ENCODE measurements around the gene SSRP1. TPM values are rescaled to one million over a fixed set of nuclear protein-coding genes. Genes with fewer than 3 reads are reported as not detected.
"Not testable (repeated sequence)": the region's sequence is repeated elsewhere in the genome, so short reads cannot be mapped to it uniquely, and the experiment has no call there.

SSRP1 gene
- total and polyA plus RNA-seq, 5 experiments from 2014 or later = 35.9 to 74.5 (median 41.0) TPM

- ATAC-seq (no peak), DNase-seq (no peak)
- Mint-ChIP-seq H3K36me3 (no peaks in the 10 kb centered on the region), H3K4me3 (no peak overlapping the region), H3K27me3 (no peaks in the 10 kb centered on the region), H3K9me3 (no peaks in the 10 kb centered on the region), H3K27ac (no peak overlapping the region), H3K4me1 (peaks cover 2 to 11% (median 4%) of the 10 kb centered on the region in 4 donors)
- POLR2A ChIA-PET = interaction anchor here (1.0 kb wide), 1 partner anchor 13 kb away, joined by 3 read pairs; no protein-coding TSS in a partner anchor
These were observed 8.1 kb upstream of the SSRP1 start for GRCh38 chr11:57343825-57344224.

- POLR2A ChIA-PET = interaction anchor here (0.7 kb wide), 1 partner anchor 194 kb away, joined by 6 read pairs; the partner anchor contains the start of gene SMTNL1
- H3K27me3 Mint-ChIP-seq = no peaks in the 10 kb centered on the region
- DNase-seq = no peak
- H3K9me3 Mint-ChIP-seq = no peaks in the 10 kb centered on the region
- no peaks in the 10 kb centered on the region for H3K36me3 Mint-ChIP-seq
- H3K4me3 Mint-ChIP-seq = no peak overlapping the region
- H3K4me1 Mint-ChIP-seq = peaks cover 2 to 11% (median 4%) of the 10 kb centered on the region in 4 donors
- H3K27ac Mint-ChIP-seq = peak overlapping the region in 2 of 10 donors; percentile 5 to 64
- ATAC-seq = no peak
These were observed 7.0 kb upstream of the SSRP1 start for GRCh38 chr11:57342702-57343101.

GRCh38 chr11:57341250-57341808 is 5.6 kb upstream of the SSRP1 start:
- Mint-ChIP-seq H3K9me3 (no peaks in the 10 kb centered on the region), H3K4me1 (peaks cover 0 to 14% (median 10%) of the 10 kb centered on the region in 4 donors), H3K36me3 (no peaks in the 10 kb centered on the region), H3K27ac (peak overlapping the region in 1 of 10 donors; percentile 4), H3K4me3 (no peak overlapping the region), H3K27me3 (no peaks in the 10 kb centered on the region)
- no peak for ATAC-seq
- no peak for DNase-seq
- POLR2A ChIA-PET = interaction anchor here (1.2 kb wide), 1 partner anchor 16 kb away, joined by 3 read pairs; the partner anchor contains the start of gene TNKS1BP1

- H3K27ac Mint-ChIP-seq = peak overlapping the region in 1 of 10 donors; percentile 13
- H3K9me3 Mint-ChIP-seq = no peaks in the 10 kb centered on the region
- no peak overlapping the region for H3K4me3 Mint-ChIP-seq
- no peaks in the 10 kb centered on the region for H3K27me3 Mint-ChIP-seq
- POLR2A ChIA-PET = no interaction called here
- H3K4me1 Mint-ChIP-seq = peaks cover 3 to 16% (median 13%) of the 10 kb centered on the region in 4 donors
- H3K36me3 Mint-ChIP-seq = no peaks in the 10 kb centered on the region
- DNase-seq (no peak), ATAC-seq (no peak)
These were observed 4.4 kb upstream of the SSRP1 start for GRCh38 chr11:57340039-57340615.

GRCh38 chr11:57339328-57339727 is 3.6 kb upstream of the SSRP1 start:
- POLR2A ChIA-PET = no interaction called here
- H3K4me3 Mint-ChIP-seq = no peak overlapping the region

GRCh38 chr11:57338142-57338541 is 2.5 kb upstream of the SSRP1 start, which contains the start of gene P2RX3:
TSS of gene P2RX3 (plus strand) at chr11:57338352. CDS start at chr11:57338551, 199 bp downstream.
- peak within 1 kb of the TSS; percentile 37 to 99 (median 76) for H3K27ac Mint-ChIP-seq

More at GRCh38 chr11:57339328-57339727, 3.6 kb upstream of the SSRP1 start:
- Mint-ChIP-seq H3K36me3 (no peaks in the 10 kb centered on the region), H3K9me3 (no peaks in the 10 kb centered on the region), H3K27me3 (no peaks in the 10 kb centered on the region), H3K27ac (peak overlapping the region in 1 of 10 donors; percentile 88), H3K4me1 (peaks cover 10 to 23% (median 21%) of the 10 kb centered on the region in 4 donors)
- no peak for DNase-seq
- no peak for ATAC-seq

GRCh38 chr11:57336856-57337255 is 1.2 kb upstream of the SSRP1 start:
- ATAC-seq, H3K9me3 Mint-ChIP-seq, DNase-seq, H3K27me3 Mint-ChIP-seq: not testable (repeated sequence)
- POLR2A ChIA-PET = interaction anchor here (0.6 to 6.1 kb wide), 4 partner anchors 12 to 178 kb away, joined by 3 to 96 read pairs (median 6); partner anchors contain the start of gene TNKS1BP1
- H3K27ac Mint-ChIP-seq = peak overlapping the region; percentile 95 to 100 (median 99)
- H3K4me3 Mint-ChIP-seq = peak overlapping the region in 8 of 10 donors; percentile 87 to 98 (median 92)
- peaks cover 0 to 19% (median 0%) of the 10 kb centered on the region in 3 donors for H3K36me3 Mint-ChIP-seq
- peaks cover 13 to 36% (median 33%) of the 10 kb centered on the region in 4 donors for H3K4me1 Mint-ChIP-seq

More at GRCh38 chr11:57338142-57338541, 2.5 kb upstream of the SSRP1 start, which contains the start of gene P2RX3:
- POLR2A ChIA-PET = interaction anchor here (0.6 to 6.1 kb wide), 3 partner anchors 13 to 304 kb away, joined by 3 to 96 read pairs (median 5); partner anchors contain the start of genes RTN4RL2 and TNKS1BP1
- Mint-ChIP-seq H3K4me3 (peak within 1 kb of the TSS in 6 of 10 donors; percentile 14 to 38 (median 33)), H3K27me3 (no peaks in the 10 kb centered on the region), H3K4me1 (peaks cover 13 to 35% (median 30%) of the 10 kb centered on the region in 4 donors), H3K9me3 (no peaks in the 10 kb centered on the region), H3K36me3 (peaks cover 0 to 8% (median 0%) of the 10 kb centered on the region in 3 donors)
- ATAC-seq (no peak), DNase-seq (no peak)

GRCh38 chr11:57336111-57336666 is 497 bp upstream of the SSRP1 start:
- H3K4me1 Mint-ChIP-seq = peaks cover 13 to 39% (median 33%) of the 10 kb centered on the region in 4 donors
- H3K9me3 Mint-ChIP-seq = no peaks in the 10 kb centered on the region
- no peaks in the 10 kb centered on the region for H3K27me3 Mint-ChIP-seq
- peak overlapping the region; percentile 87 to 98 (median 92) for H3K4me3 Mint-ChIP-seq
- ATAC-seq (peak; percentile 31 to 39), DNase-seq (peak in 2 of 10 donors; percentile 31)
- POLR2A ChIA-PET = interaction anchor here (0.8 to 6.1 kb wide), 7 partner anchors 12 to 1391 kb away, joined by 3 to 96 read pairs (median 5); partner anchors contain the start of genes TIMM10, TNKS1BP1 and UBE2L6
- peak overlapping the region; percentile 95 to 100 (median 99) for H3K27ac Mint-ChIP-seq
- peaks cover 3 to 26% (median 3%) of the 10 kb centered on the region in 3 donors for H3K36me3 Mint-ChIP-seq

- H3K36me3 Mint-ChIP-seq = peaks cover 8 to 38% (median 8%) of the 10 kb centered on the region in 3 donors
- POLR2A ChIA-PET = interaction anchor here (1.0 to 6.1 kb wide), 11 partner anchors 10 to 1392 kb away, joined by 3 to 96 read pairs (median 5); partner anchors contain the start of genes MED19, SELENOH, SLC43A3 and TIMM10
These were observed 709 bp downstream of the SSRP1 start for GRCh38 chr11:57335023-57335342.

GRCh38 chr11:57332694-57333440 is 2.8 kb downstream of the SSRP1 start:
- H3K4me3 Mint-ChIP-seq = no peak overlapping the region
- POLR2A ChIA-PET = interaction anchor here (6.1 kb wide), 1 partner anchor 8 kb away, joined by 96 read pairs; the partner anchor contains the start of gene TNKS1BP1
- ATAC-seq = no peak

More at GRCh38 chr11:57335023-57335342, 709 bp downstream of the SSRP1 start:
- peak overlapping the region; percentile 95 to 100 (median 98) for H3K27ac Mint-ChIP-seq
- no peaks in the 10 kb centered on the region for H3K27me3 Mint-ChIP-seq
- DNase-seq = no peak
- peak overlapping the region; percentile 87 to 98 (median 93) for H3K4me3 Mint-ChIP-seq
- no peaks in the 10 kb centered on the region for H3K9me3 Mint-ChIP-seq
- peaks cover 17 to 39% (median 31%) of the 10 kb centered on the region in 4 donors for H3K4me1 Mint-ChIP-seq
- ATAC-seq = no peak

GRCh38 chr11:57331720-57332119 is 4.0 kb downstream of the SSRP1 start:
- H3K4me1 Mint-ChIP-seq = peaks cover 25 to 40% (median 37%) of the 10 kb centered on the region in 4 donors
- H3K36me3 Mint-ChIP-seq = peaks cover 8 to 70% (median 25%) of the 10 kb centered on the region in 3 donors
- no peak overlapping the region for H3K4me3 Mint-ChIP-seq
- H3K9me3 Mint-ChIP-seq = no peaks in the 10 kb centered on the region
- ATAC-seq = no peak
- DNase-seq = no peak
- POLR2A ChIA-PET = interaction anchor here (0.9 kb wide), 1 partner anchor 12 kb away, joined by 3 read pairs; no protein-coding TSS in a partner anchor
- peak overlapping the region in 1 of 10 donors; percentile 32 for H3K27ac Mint-ChIP-seq
- H3K27me3 Mint-ChIP-seq = no peaks in the 10 kb centered on the region

More at GRCh38 chr11:57332694-57333440, 2.8 kb downstream of the SSRP1 start:
- Mint-ChIP-seq H3K27ac (peak overlapping the region in 2 of 10 donors; percentile 24 to 61), H3K4me1 (peaks cover 20 to 41% (median 31%) of the 10 kb centered on the region in 4 donors), H3K27me3 (no peaks in the 10 kb centered on the region), H3K9me3 (no peaks in the 10 kb centered on the region), H3K36me3 (peaks cover 8 to 58% (median 16%) of the 10 kb centered on the region in 3 donors)
- DNase-seq = no peak

Measured in naive thymus-derived CD8-positive, alpha-beta T cell (primary cell).